H1 (cell line): ENCODE data around the gene OR4N2. TPM values are rescaled to one million over a fixed set of nuclear protein-coding genes. Genes with fewer than 3 reads are reported as not detected.
"Not testable (repeated sequence)": the region's sequence is repeated elsewhere in the genome, so short reads cannot be mapped to it uniquely, and the experiment has no call there.

ENCODE experiments used
- CTCF ChIA-PET: fragments of 300-600 bp; sonication (Branson Sonifier 250); formaldehyde crosslinking; loops from one replicate; lab custom pipeline; 2021; ENCODE audit not compliant: partially characterized antibody; lab: Charles Lee
- POLR2A ChIA-PET: fragments of 300-600 bp; sonication (Branson Sonifier 250); formaldehyde crosslinking; loops from one replicate; lab custom pipeline; 2021; ENCODE audit warnings: inconsistent platforms; ENCODE audit not compliant: partially characterized antibody; lab: Charles Lee
- DNase-seq, 2 experiments: peaks; one replicate each; pipeline versions ENCODE4 v3.0.0 to v3.0.0-alpha.2; 2010 to 2022; ENCODE audit warnings: low spot score in 2 of 2, low read depth in 1 of 2, mixed read lengths in 1 of 2
- FAIRE-seq: peaks from 2 replicates; lab custom pipeline; 2011; peaks lifted over from hg19 to GRCh38; lab: Jason Lieb, UNC
- H2AFZ ChIP-seq: 2 replicates; pipeline ENCODE4 v1.8.1; 2012; ENCODE audit warnings: low read length, inconsistent platforms
- H2AK5ac ChIP-seq: 2 replicates; pipeline ENCODE4 v1.6.1; 2013; ENCODE audit warnings: low read depth, low read length
- H2BK120ac ChIP-seq: replicated peaks from 2 replicates; pipeline ENCODE3; 2013; ENCODE audit warnings: low read depth, low read length, inconsistent platforms
- H2BK12ac ChIP-seq: 2 replicates; pipeline ENCODE4 v1.6.1; 2013; ENCODE audit warnings: low read depth, low read length
- H2BK15ac ChIP-seq: 2 replicates; pipeline ENCODE4 v1.6.1; 2013; ENCODE audit warnings: low read length
- H2BK20ac ChIP-seq: 2 replicates; pipeline ENCODE4 v1.6.1; 2013; ENCODE audit warnings: low read length
- H2BK5ac ChIP-seq: 2 replicates; pipeline ENCODE4 v1.6.1; 2013; ENCODE audit warnings: low read depth, low read length
- H3K14ac ChIP-seq: 2 replicates; pipeline ENCODE4 v1.6.1; 2013; ENCODE audit warnings: inconsistent platforms; ENCODE audit not compliant: insufficient read length
- H3K18ac ChIP-seq: 2 replicates; pipeline ENCODE4 v1.6.1; 2013; ENCODE audit warnings: low read length; ENCODE audit errors: extremely low read depth
- H3K23ac ChIP-seq: 2 replicates; pipeline ENCODE4 v1.6.1; 2013; ENCODE audit warnings: inconsistent platforms; ENCODE audit not compliant: insufficient read length
- H3K23me2 ChIP-seq: 2 replicates; pipeline ENCODE4 v1.6.1; 2013; ENCODE audit warnings: low read depth, low read length
- H3K27ac ChIP-seq: 2 replicates; pipeline ENCODE4 v1.6.1; 2011; ENCODE audit warnings: low read depth, low read length, inconsistent platforms
- H3K27me3 ChIP-seq, 4 experiments: replicated peaks in 1 of 4; 1 replicate in 1 of 4; 2 replicates in 3 of 4; pipeline versions ENCODE4 v1.6.1 to v1.8.1; 2011 to 2013; ENCODE audit warnings: low read length in 3 of 4, mild to moderate bottlenecking in 3 of 4, inconsistent platforms in 2 of 4, mixed read lengths in 2 of 4, moderate library complexity in 1 of 4; ENCODE audit not compliant: control insufficient read depth in 3 of 4, insufficient read depth in 3 of 4; ENCODE audit errors: extremely low read depth in 1 of 4
- H3K36me3 ChIP-seq, 4 experiments: 2 replicates each; pipeline versions ENCODE4 v1.6.1 to v1.8.1; 2011 to 2013; ENCODE audit warnings: mild to moderate bottlenecking in 4 of 4, low read length in 3 of 4, moderate library complexity in 2 of 4, control low read depth in 1 of 4, inconsistent platforms in 1 of 4; ENCODE audit not compliant: insufficient read depth in 4 of 4, control insufficient read depth in 2 of 4
- H3K4ac ChIP-seq: replicated peaks from 2 replicates; pipeline ENCODE3; 2013; ENCODE audit warnings: low read length, low read depth, mixed read lengths, inconsistent platforms; ENCODE audit not compliant: insufficient read length
- H3K4me1 ChIP-seq, 4 experiments: replicated peaks in 1 of 4; 1 replicate in 1 of 4; 2 replicates in 3 of 4; pipeline versions ENCODE4 v1.6.1 to v1.8.1; 2011 to 2013; ENCODE audit warnings: low read length in 3 of 4, inconsistent platforms in 2 of 4, mixed read lengths in 1 of 4; ENCODE audit not compliant: insufficient read depth in 4 of 4, control insufficient read depth in 3 of 4
- H3K4me2 ChIP-seq, 2 experiments: 2 replicates each; pipeline versions ENCODE4 v1.6.1 to v1.8.1; 2011 to 2013; ENCODE audit warnings: low read depth in 2 of 2, low read length in 2 of 2, control low read depth in 1 of 2, inconsistent platforms in 1 of 2, mild to moderate bottlenecking in 1 of 2; ENCODE audit not compliant: insufficient read depth in 1 of 2
- H3K4me3 ChIP-seq, 4 experiments: fragments of 200-600, 300-600 bp in 1 of 4; sonication (generic), shearing (Covaris generic), sonication (Bioruptor Twin) in 1 of 4; 2 replicates each; pipeline versions ENCODE4 v1.5.1 to v1.8.1; 2011 to 2016; ENCODE audit warnings: low read length in 4 of 4, low read depth in 3 of 4, control low read depth in 2 of 4, inconsistent platforms in 2 of 4, mild to moderate bottlenecking in 2 of 4, mixed read lengths in 1 of 4, moderate library complexity in 1 of 4; ENCODE audit not compliant: insufficient read depth in 2 of 4; ENCODE audit errors: extremely low read depth in 1 of 4
- H3K56ac ChIP-seq: replicated peaks from 2 replicates; pipeline ENCODE3; 2013; ENCODE audit warnings: low read depth, mild to moderate bottlenecking, mixed read lengths, low read length, inconsistent platforms; ENCODE audit not compliant: insufficient read length
- H3K79me1 ChIP-seq: 2 replicates; pipeline ENCODE4 v1.6.1; 2013; ENCODE audit warnings: low read depth, low read length, control low read depth
- H3K79me2 ChIP-seq, 2 experiments: 2 replicates each; pipeline versions ENCODE4 v1.6.1 to v1.8.1; 2012 to 2013; ENCODE audit warnings: low read length in 2 of 2, mild to moderate bottlenecking in 2 of 2, inconsistent platforms in 1 of 2; ENCODE audit not compliant: insufficient read depth in 2 of 2, control insufficient read depth in 1 of 2
- H3K9ac ChIP-seq, 4 experiments: replicated peaks in 1 of 4; 1 replicate in 1 of 4; 2 replicates in 3 of 4; pipeline versions ENCODE4 v1.6.1 to v1.8.1; 2011 to 2013; ENCODE audit warnings: low read depth in 3 of 4, low read length in 3 of 4, control low read depth in 2 of 4, mild to moderate bottlenecking in 2 of 4, moderate library complexity in 2 of 4, inconsistent platforms in 1 of 4; ENCODE audit errors: extremely low read depth in 1 of 4
- H3K9me3 ChIP-seq, 2 experiments: 2 replicates each; pipeline versions ENCODE4 v1.6.1 to v1.8.1; 2012 to 2013; ENCODE audit warnings: mild to moderate bottlenecking in 2 of 2, moderate library complexity in 2 of 2, control low read depth in 1 of 2, inconsistent platforms in 1 of 2, low read depth in 1 of 2, low read length in 1 of 2, mixed read lengths in 1 of 2; ENCODE audit not compliant: insufficient read depth in 2 of 2
- H4K20me1 ChIP-seq, 2 experiments: replicated peaks in 1 of 2; 2 replicates each; pipeline versions ENCODE3 to v1.8.1; 2011 to 2013; ENCODE audit warnings: inconsistent platforms in 2 of 2, low read length in 2 of 2, mild to moderate bottlenecking in 1 of 2; ENCODE audit not compliant: insufficient read depth in 2 of 2, control insufficient read depth in 1 of 2
- H4K5ac ChIP-seq: 2 replicates; pipeline ENCODE4 v1.6.1; 2013; ENCODE audit warnings: low read length, low read depth, mixed read lengths, inconsistent platforms; ENCODE audit not compliant: insufficient read length
- H4K8ac ChIP-seq: 2 replicates; pipeline ENCODE4 v1.8.0; 2013; ENCODE audit warnings: mild to moderate bottlenecking, moderate library complexity, low read length, inconsistent platforms; ENCODE audit not compliant: insufficient read depth; ENCODE audit errors: extremely low read depth
- H4K91ac ChIP-seq: replicated peaks from 2 replicates; pipeline ENCODE3; 2013; ENCODE audit warnings: low read length, mixed read lengths, inconsistent platforms; ENCODE audit not compliant: insufficient read length
- WGBS, 2 experiments: shearing (Covaris generic) in 1 of 2; methylation state at CpG; one replicate each; pipeline versions ENCODE4 v1.1.6 to v1.1.7; 2013 to 2015; ENCODE audit warnings: low lambda C conversion rate in 2 of 2, mixed read lengths in 2 of 2, inconsistent platforms in 1 of 2, low coverage in 1 of 2, missing lambda C conversion rate in 1 of 2; ENCODE audit not compliant: insufficient replicate concordance in 2 of 2, insufficient coverage in 1 of 2, insufficient read length in 1 of 2; ENCODE audit errors: extremely low coverage in 1 of 2, missing lambda C conversion rate in 1 of 2; 5-methylcytosine and 5-hydroxymethylcytosine counted together
- long read RNA-seq, 2 experiments: library from RNA in 1 of 2; library from capped mRNA in 1 of 2; stranded (forward); transcript quantifications; one replicate each; pipeline ENCODE4 v2.0.0, GENCODE V29; 2021; ENCODE audit warnings: inconsistent platforms in 1 of 2
- polyA minus RNA-seq, 3 experiments: library from RNA; depleted of rRNA, polyadenylated mRNA; stranded (reverse); fragments of >200 nt; gene quantifications; 1 replicate in 2 of 3; 2 replicates in 1 of 3; pipeline ENCODE4 v1.2.3, GENCODE V29; 2011
- polyA plus RNA-seq, 7 experiments: library from polyadenylated mRNA; depleted of rRNA in 3 of 7; stranded (reverse) in 5 of 7; unstranded in 2 of 7; fragments of >200 nt in 5 of 7; fragments of 200-250 nt in 2 of 7; gene quantifications; 1 replicate in 5 of 7; 2 replicates in 1 of 7; 4 replicates in 1 of 7; pipeline versions ENCODE4 v1.2.1 to v1.2.3, GENCODE V29; 2011 to 2013; ENCODE audit warnings: missing spikeins in 2 of 7, mixed read lengths in 2 of 7
- total RNA-seq: library from RNA; stranded (reverse); fragmentation: NEBNext Ultra II Directional; extraction: Animal tissue kit (Norgen Biotek cat#: 25700); gene quantifications from 2 replicates; pipeline ENCODE4 v1.2.1, GENCODE V29; 2021

Gene OR4N2, protein sequence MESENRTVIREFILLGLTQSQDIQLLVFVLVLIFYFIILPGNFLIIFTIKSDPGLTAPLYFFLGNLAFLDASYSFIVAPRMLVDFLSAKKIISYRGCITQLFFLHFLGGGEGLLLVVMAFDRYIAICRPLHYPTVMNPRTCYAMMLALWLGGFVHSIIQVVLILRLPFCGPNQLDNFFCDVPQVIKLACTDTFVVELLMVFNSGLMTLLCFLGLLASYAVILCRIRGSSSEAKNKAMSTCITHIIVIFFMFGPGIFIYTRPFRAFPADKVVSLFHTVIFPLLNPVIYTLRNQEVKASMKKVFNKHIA
- total RNA-seq = not detected in 2 replicates
- polyA plus RNA-seq (2011; rRNA removed) = not detected in 2 replicates
- not detected for polyA plus RNA-seq (2011; cell fraction: cytosol; rRNA removed)
- not detected for polyA plus RNA-seq (2011; cell fraction: nucleus; rRNA removed)
- not detected in 4 replicates for polyA plus RNA-seq (2012, experiment 1 of 2)
- polyA plus RNA-seq (2012, experiment 2 of 2) = not detected
- polyA plus RNA-seq (2013, experiment 1 of 2) = not detected
- polyA plus RNA-seq (2013, experiment 2 of 2) = not detected
- polyA minus RNA-seq (2011; rRNA and poly(A)+ RNA removed) = not detected in 2 replicates
- not detected for polyA minus RNA-seq (2011; cell fraction: cytosol; rRNA and poly(A)+ RNA removed)
- polyA minus RNA-seq (2011; cell fraction: nucleus; rRNA and poly(A)+ RNA removed) = not detected
- long read RNA-seq, experiment 1 = 0 reads
- long read RNA-seq, experiment 2 = 0 reads

DNA sequence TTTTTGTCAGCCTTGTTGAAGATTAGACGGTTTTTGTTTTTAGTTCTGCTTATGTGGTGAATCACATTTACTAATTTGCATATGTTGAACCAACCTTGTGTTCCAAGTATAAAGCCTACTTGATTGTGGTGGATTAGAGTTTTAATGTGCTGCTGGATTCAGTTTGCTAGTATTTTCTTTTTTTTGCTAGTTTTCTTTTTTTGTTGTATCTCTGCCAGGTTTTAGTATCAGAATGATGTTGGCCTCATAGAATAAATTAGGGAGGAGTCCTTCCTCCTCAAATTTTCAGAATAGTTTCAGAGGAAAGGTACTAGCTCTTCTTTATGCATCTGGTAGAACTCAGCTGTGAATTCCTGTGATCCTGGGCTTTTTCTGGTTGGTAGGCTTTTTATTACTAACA lies at the start of gene OR4N2:
OR4N2 (plus strand) TSS at position 301 of the 400 bp plus-strand sequence. CDS start 23,679 bp downstream, outside the sequence.
- H3K9ac ChIP-seq, H3K56ac ChIP-seq, DNase-seq, H4K8ac ChIP-seq, H3K4me1 ChIP-seq, H4K5ac ChIP-seq, H2BK12ac ChIP-seq, H3K27me3 ChIP-seq, H3K18ac ChIP-seq, FAIRE-seq, H3K36me3 ChIP-seq, POLR2A ChIA-PET, H3K27ac ChIP-seq, H3K14ac ChIP-seq, H3K4me3 ChIP-seq, H2AK5ac ChIP-seq, H3K4ac ChIP-seq, H2BK120ac ChIP-seq, H4K91ac ChIP-seq, CTCF ChIA-PET, H3K23ac ChIP-seq, H3K23me2 ChIP-seq, H4K20me1 ChIP-seq, H3K4me2 ChIP-seq, H3K79me1 ChIP-seq, H2BK15ac ChIP-seq, H2BK20ac ChIP-seq, H2BK5ac ChIP-seq, H2AFZ ChIP-seq, H3K79me2 ChIP-seq: not testable (repeated sequence)
- H3K9me3 ChIP-seq = peaks cover 36 to 51% of the 10 kb centered on the region in 2 experiments
- WGBS, 2 experiments = 93% methylated on average over 1 of the region's 1 CpG; no CpG with 5 or more reads in 1 of the 2 experiments
